Measurements from ENCODE around the gene SLC12A2. TPM values are rescaled to one million over a fixed set of nuclear protein-coding genes. Genes with fewer than 3 reads are reported as not detected.

SLC12A2 gene
- total and polyA plus RNA-seq, 2 experiments from 2014 or later, result 21.5 to 67.1 TPM

- no peak overlapping the region for H3K27ac ChIP-seq
- H3K4me2 ChIP-seq, result no peak overlapping the region
- no peak for DNase-seq (ENCODE audit: low spot score)
- no peaks in the 10 kb centered on the region for H3K79me2 ChIP-seq
- H3K27me3 ChIP-seq, result no peaks in the 10 kb centered on the region
- no peak overlapping the region for H2AFZ ChIP-seq
- H3K36me3 ChIP-seq (replicated peaks; ENCODE audit: insufficient read depth, low read depth), result no peaks in the 10 kb centered on the region
- no peaks in the 10 kb centered on the region for H4K20me1 ChIP-seq (ENCODE audit: insufficient read depth, poor library complexity, severe bottlenecking)
- no peak overlapping the region for H3K4me3 ChIP-seq
- no peaks in the 10 kb centered on the region for H3K9me3 ChIP-seq (ENCODE audit: low read depth)
- TF ChIP-seq CTCF (IDR thresholded peaks at IDR 0.05; ENCODE audit: poor library complexity), result no peak
- TF ChIP-seq EZH2phosphoT487 (IDR thresholded peaks at IDR 0.05; ENCODE audit: low read depth, severe bottlenecking, unreplicated experiment), result no peak
- TF ChIP-seq EZH2 (IDR thresholded peaks at IDR 0.05; ENCODE audit: borderline replicate concordance), result no peak
- no peaks in the 10 kb centered on the region for H3K9me2 ChIP-seq (replicated peaks; ENCODE audit: insufficient read depth)
- H3K4me1 ChIP-seq (ENCODE audit: insufficient read depth), result no peaks in the 10 kb centered on the region
These were observed 44.9 kb upstream of the SLC12A2 start for GRCh38 chr5:128038643-128039042.

GRCh38 chr5:128040927-128041326 is 42.6 kb upstream of the SLC12A2 start:
- H3K9me3 ChIP-seq (ENCODE audit: low read depth), result no peaks in the 10 kb centered on the region
- 100% methylated on average over 1 of the region's 1 CpG for WGBS (ENCODE audit: low lambda C conversion rate, missing lambda C conversion rate)
- no peak overlapping the region for H2AFZ ChIP-seq
- H4K20me1 ChIP-seq (ENCODE audit: insufficient read depth, poor library complexity, severe bottlenecking), result no peaks in the 10 kb centered on the region
- no peak overlapping the region for H3K4me2 ChIP-seq
- no peaks in the 10 kb centered on the region for H3K9me2 ChIP-seq (replicated peaks; ENCODE audit: insufficient read depth)
- TF ChIP-seq CTCF (IDR thresholded peaks at IDR 0.05; ENCODE audit: poor library complexity) (no peak), EZH2 (IDR thresholded peaks at IDR 0.05; ENCODE audit: borderline replicate concordance) (no peak), EZH2phosphoT487 (IDR thresholded peaks at IDR 0.05; ENCODE audit: low read depth, severe bottlenecking, unreplicated experiment) (no peak)
- H3K4me1 ChIP-seq (ENCODE audit: insufficient read depth), result no peaks in the 10 kb centered on the region
- H3K27ac ChIP-seq, result no peak overlapping the region
- no peaks in the 10 kb centered on the region for H3K27me3 ChIP-seq
- H3K79me2 ChIP-seq, result no peaks in the 10 kb centered on the region
- DNase-seq (ENCODE audit: low spot score), result no peak
- no peak overlapping the region for H3K4me3 ChIP-seq
- no peaks in the 10 kb centered on the region for H3K36me3 ChIP-seq (replicated peaks; ENCODE audit: insufficient read depth, low read depth)

- H3K27ac ChIP-seq, result no peak overlapping the region
- no peaks in the 10 kb centered on the region for H4K20me1 ChIP-seq (ENCODE audit: insufficient read depth, poor library complexity, severe bottlenecking)
- no peaks in the 10 kb centered on the region for H3K9me2 ChIP-seq (replicated peaks; ENCODE audit: insufficient read depth)
- no peaks in the 10 kb centered on the region for H3K79me2 ChIP-seq
- no peak for TF ChIP-seq EZH2 (IDR thresholded peaks at IDR 0.05; ENCODE audit: borderline replicate concordance)
- no peak for TF ChIP-seq CTCF (IDR thresholded peaks at IDR 0.05; ENCODE audit: poor library complexity)
- TF ChIP-seq EZH2phosphoT487 (IDR thresholded peaks at IDR 0.05; ENCODE audit: low read depth, severe bottlenecking, unreplicated experiment), result no peak
- H3K4me1 ChIP-seq (ENCODE audit: insufficient read depth), result no peaks in the 10 kb centered on the region
- no peak overlapping the region for H2AFZ ChIP-seq
- H3K36me3 ChIP-seq (replicated peaks; ENCODE audit: insufficient read depth, low read depth), result no peaks in the 10 kb centered on the region
- no peak for DNase-seq (ENCODE audit: low spot score)
- H3K4me3 ChIP-seq, result no peak overlapping the region
- no peaks in the 10 kb centered on the region for H3K27me3 ChIP-seq
- no peaks in the 10 kb centered on the region for H3K9me3 ChIP-seq (ENCODE audit: low read depth)
- no peak overlapping the region for H3K4me2 ChIP-seq
These were observed 30.8 kb upstream of the SLC12A2 start for GRCh38 chr5:128052780-128053179.

Measured in hepatocyte (in vitro differentiated cells).